Ammon's horn (tissue), 1 donor: ENCODE measurements around the gene CRYBG2.
"Not testable (repeated sequence)": the region's sequence is repeated elsewhere in the genome, so short reads cannot be mapped to it uniquely, and the experiment has no call there.

Experiments
- DNase-seq: peaks from one replicate; pipeline ENCODE4 v3.0.0-alpha.2; 2016; ENCODE audit warnings: low spot score

The CRYBG2 gene

GRCh38 chr1:26353976-26354820 is at the start of gene CRYBG2:
CRYBG2 (minus strand) TSS chr1:26354130; CDS start chr1:26346657, 7,473 bp downstream.
- no peak for DNase-seq

- DNase-seq: no peak
Observed at GRCh38 chr1:26403656-26404055, 49.7 kb upstream of the CRYBG2 start.

GRCh38 chr1:26401891-26402290 is 48.0 kb upstream of the CRYBG2 start:
- no peak for DNase-seq

- no peak for DNase-seq
Observed at GRCh38 chr1:26399034-26399433, 45.1 kb upstream of the CRYBG2 start.

- DNase-seq: no peak
Observed at GRCh38 chr1:26395754-26396153, 41.8 kb upstream of the CRYBG2 start.

- DNase-seq: peak; percentile 34
Observed at GRCh38 chr1:26391450-26391849, 37.5 kb upstream of the CRYBG2 start.

GRCh38 chr1:26389604-26390247 is 35.8 kb upstream of the CRYBG2 start:
- DNase-seq: no peak

- DNase-seq: peak; percentile 17
Observed at GRCh38 chr1:26388791-26389445, 35.0 kb upstream of the CRYBG2 start.

GRCh38 chr1:26387447-26387846 is 33.5 kb upstream of the CRYBG2 start:
- DNase-seq: no peak

- not testable (repeated sequence) for DNase-seq
Observed at GRCh38 chr1:26385063-26385462, 31.1 kb upstream of the CRYBG2 start.

GRCh38 chr1:26384076-26384475 is 30.1 kb upstream of the CRYBG2 start:
- no peak for DNase-seq

- no peak for DNase-seq
Observed at GRCh38 chr1:26378879-26379251, 24.9 kb upstream of the CRYBG2 start.

GRCh38 chr1:26378088-26378878 is 24.4 kb upstream of the CRYBG2 start:
- no peak for DNase-seq

GRCh38 chr1:26376050-26376449 is 22.1 kb upstream of the CRYBG2 start:
- DNase-seq: no peak

GRCh38 chr1:26375081-26375480 is 21.2 kb upstream of the CRYBG2 start:
- DNase-seq: no peak

- not testable (repeated sequence) for DNase-seq
Observed at GRCh38 chr1:26374361-26374760, 20.4 kb upstream of the CRYBG2 start.

GRCh38 chr1:26373789-26374188 is 19.9 kb upstream of the CRYBG2 start:
- DNase-seq: no peak

- DNase-seq: no peak
Observed at GRCh38 chr1:26373281-26373680, 19.4 kb upstream of the CRYBG2 start.

- not testable (repeated sequence) for DNase-seq
Observed at GRCh38 chr1:26372611-26373010, 18.7 kb upstream of the CRYBG2 start, which contains the start of gene ZNF683. ZNF683 (minus strand) TSS chr1:26372750; CDS start chr1:26368571, 4,179 bp downstream.

GRCh38 chr1:26372039-26372438 is 18.1 kb upstream of the CRYBG2 start:
- no peak for DNase-seq

- DNase-seq: no peak
Observed at GRCh38 chr1:26370591-26371382, 16.9 kb upstream of the CRYBG2 start.
